ENCODE data around the gene TM9SF2.

- TF ChIP-seq, protein P1, sequence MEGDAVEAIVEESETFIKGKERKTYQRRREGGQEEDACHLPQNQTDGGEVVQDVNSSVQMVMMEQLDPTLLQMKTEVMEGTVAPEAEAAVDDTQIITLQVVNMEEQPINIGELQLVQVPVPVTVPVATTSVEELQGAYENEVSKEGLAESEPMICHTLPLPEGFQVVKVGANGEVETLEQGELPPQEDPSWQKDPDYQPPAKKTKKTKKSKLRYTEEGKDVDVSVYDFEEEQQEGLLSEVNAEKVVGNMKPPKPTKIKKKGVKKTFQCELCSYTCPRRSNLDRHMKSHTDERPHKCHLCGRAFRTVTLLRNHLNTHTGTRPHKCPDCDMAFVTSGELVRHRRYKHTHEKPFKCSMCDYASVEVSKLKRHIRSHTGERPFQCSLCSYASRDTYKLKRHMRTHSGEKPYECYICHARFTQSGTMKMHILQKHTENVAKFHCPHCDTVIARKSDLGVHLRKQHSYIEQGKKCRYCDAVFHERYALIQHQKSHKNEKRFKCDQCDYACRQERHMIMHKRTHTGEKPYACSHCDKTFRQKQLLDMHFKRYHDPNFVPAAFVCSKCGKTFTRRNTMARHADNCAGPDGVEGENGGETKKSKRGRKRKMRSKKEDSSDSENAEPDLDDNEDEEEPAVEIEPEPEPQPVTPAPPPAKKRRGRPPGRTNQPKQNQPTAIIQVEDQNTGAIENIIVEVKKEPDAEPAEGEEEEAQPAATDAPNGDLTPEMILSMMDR (IDR thresholded peaks at IDR 0.05) = no peak
- no peak for TF ChIP-seq POLR2A (IDR thresholded peaks at IDR 0.05)
These were observed 94.9 kb downstream of the TM9SF2 start for GRCh38 chr13:99596180-99596579.

All from Peyer's patch (tissue), 4 donors.